Measurements from ENCODE around the gene NR6A1.
"Not testable (repeated sequence)": the region's sequence is repeated elsewhere in the genome, so short reads cannot be mapped to it uniquely, and the experiment has no call there.

NR6A1 gene

DNA sequence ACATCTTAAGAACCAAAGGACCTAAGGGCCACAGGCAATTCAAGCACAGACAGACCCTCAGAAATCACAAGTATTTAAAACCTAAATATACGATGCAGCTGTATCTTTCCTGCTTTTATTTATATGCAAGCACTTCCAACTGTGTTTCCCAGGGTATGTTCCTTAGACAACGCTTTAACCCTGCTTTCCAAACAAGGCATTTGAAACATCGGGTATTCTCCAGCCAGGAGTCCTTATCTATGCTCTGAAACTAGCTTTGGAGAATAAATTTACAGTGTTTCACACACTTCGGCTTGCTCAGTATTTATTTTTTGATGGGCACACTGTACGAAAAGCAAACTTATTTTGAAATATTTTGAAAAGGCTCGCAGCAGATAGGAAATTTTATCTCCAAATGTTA lies 13.5 kb downstream of the NR6A1 start:
- DNase-seq = no peak

DNA sequence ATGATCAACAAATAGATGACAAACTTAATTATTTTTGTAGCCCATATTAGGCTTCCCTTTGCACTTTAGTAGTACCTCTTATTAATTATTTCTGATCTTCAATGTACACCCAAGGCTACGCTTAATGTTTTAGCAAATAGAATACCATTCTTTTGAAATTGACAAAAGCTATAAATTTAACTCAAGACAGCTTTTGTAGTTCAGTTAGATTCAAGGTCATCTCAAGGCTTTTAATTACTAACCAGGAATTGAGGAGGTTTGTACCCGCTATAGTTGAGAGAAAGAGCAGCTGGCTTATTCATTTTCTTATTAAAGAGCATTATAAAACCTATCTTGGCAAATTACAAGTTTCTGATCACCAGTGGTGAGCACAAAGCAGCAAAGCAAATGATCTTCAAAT lies 15.1 kb downstream of the NR6A1 start:
- no peak for DNase-seq

DNA sequence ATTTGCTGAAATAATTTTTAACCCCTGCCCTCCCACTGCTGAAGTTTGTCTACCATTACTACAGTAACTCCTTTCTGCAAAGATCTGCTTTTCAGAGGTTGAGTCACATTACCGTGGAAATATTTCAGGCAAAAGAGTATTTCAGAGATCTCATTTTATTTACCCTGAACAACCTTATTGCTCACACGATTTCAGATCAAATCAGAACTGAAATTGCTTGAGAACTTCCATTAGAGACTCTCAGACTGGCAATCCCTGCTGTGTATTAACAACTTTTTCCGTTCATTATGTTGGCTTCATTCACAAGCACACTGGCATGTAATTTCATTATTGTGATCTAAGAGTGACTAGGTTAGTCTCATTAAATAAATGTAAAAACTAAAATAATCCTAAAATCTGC lies 16.1 kb downstream of the NR6A1 start:
- DNase-seq = no peak

DNA sequence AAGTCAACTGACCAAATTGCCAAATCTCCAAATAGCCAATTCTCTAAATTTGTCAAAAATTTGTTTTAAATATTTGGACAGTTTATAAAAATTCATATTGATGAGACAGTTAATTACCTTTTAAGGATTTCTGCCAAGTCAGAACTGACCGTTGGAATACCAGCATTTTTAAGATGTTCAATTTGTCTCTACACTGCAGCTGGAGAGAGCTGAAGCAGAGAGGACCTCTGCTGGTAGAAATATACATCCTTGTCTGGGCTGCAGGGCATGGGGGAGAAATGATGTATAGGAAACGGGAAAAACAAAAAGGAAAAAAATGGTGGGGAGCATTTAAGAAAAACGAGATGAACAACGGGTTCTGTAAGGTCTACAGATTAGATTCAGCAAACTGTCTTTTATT lies 16.8 kb downstream of the NR6A1 start:
- no peak for DNase-seq

DNA sequence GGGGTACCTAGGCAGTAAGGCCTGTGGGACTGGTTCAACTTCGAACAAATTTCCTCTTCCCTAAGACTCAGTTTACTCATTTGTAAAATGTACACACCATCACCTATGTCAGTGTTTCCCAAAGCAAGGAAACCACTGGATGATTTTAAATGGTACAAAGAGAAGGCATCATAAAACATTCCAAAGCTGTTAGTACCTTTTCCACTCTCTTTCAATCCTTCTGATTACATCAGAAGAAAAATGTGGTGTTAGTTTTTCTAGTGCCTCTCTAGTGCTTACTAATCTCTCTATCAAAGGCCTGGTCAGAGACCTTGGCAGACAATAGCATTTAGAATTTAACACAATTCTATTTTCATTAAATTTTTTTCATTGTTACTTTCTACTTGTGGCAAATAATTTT lies 18.1 kb downstream of the NR6A1 start:
- DNase-seq = no peak

DNA sequence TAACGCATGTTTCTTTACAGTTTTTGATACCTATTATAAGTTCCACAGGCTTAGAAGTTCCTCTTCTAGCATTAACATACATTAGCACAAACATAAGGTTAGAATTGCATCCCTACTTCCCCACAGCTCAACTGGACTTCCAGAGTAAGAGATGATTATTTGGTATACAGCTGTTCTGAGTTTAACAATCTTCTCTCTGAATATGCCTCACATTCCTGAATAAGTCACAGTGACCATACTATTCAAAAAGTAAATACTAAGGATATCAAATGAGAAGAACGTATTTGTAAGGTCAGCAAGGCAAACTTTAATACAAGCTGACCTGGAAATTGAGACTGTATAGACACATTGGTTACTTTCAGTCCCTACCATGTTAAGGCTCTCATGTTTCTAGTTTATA lies 21.3 kb downstream of the NR6A1 start:
- DNase-seq = no peak

DNA sequence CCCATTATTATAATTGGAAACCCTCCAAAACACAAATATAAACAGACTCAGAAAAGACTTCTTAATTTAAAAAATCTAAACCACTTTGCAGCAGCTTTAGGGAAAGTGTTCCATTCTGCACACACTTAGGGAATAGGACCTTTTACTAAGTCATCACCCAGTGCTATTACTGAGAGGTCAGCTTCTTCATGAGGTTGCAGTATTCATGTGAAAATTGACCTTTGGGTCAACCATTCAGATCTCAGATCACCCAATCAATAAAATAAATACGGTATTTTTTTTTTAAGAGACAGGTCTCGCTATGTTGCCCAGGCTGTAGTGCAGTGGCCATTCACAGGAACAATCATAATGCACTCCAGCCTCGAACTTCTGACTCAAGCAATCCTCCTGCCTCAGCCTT lies 21.8 kb downstream of the NR6A1 start:
- DNase-seq = no peak

DNA sequence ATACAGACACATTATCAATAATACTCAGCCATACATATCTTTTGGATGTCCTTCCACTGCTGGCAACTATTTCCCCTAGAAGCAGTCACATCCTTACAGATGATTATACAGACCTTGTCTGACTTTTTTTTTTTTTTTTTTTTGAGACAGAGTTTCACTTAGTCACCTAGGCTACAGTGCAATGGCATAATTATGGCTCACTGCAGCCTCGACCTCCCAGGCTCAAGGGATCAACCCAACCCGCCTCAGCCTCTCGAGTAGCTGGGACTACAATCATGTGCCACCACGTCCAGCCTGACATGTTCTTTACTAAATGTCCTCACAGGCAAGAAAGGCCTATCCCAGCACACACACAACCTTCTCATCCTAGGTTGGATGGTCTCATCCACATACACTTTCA lies 24.0 kb downstream of the NR6A1 start:
- no peak for DNase-seq

DNA sequence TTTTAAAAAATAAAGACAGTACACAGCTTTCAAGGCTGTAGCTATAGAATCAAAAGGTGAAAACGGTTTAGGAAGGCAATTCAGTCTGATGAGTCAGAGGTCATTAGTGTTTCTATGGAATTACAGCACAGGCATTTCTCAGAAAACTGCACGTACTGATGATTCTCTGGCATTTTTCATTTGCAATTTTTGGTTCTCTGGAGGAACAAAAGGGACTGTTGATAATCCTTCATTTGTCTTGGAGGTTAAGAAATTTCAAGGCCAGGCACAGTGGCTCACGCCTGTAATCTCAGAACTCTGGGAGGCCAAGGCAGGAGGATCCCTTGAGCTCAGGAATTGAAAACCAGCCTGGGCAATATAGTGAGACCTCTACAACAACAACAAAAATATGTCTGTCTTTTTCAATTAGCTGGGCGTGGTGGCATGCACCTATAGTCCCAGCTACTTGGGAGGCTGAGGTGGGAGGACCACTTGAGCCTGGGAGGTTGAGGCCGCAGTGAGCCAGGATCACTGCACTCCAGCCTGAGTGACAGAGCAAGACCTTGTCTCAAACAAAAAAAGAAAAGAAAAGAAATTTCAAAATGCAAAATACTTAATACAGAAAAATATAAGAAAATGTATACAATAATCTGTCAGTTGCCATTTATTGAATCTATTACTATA lies 27.3 kb downstream of the NR6A1 start:
- no peak for DNase-seq

DNA sequence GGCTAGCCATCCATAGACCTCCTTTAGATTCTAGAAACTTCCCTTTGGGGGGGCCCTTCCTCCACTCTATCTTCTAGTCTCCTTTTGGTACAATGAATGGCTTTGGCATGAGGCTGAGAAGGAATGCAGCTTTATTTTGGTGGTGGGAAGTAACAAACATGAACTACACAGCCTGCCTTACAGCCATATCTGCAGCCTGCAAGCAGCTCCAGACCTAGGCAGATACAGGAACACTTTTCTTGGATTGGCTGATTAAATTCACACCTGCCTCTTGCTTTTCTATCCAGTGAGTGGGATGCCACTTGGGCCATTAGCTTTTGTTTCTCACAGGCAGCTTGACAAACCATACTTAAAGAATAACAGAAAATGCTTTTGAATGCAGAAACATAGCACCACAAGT lies 28.2 kb downstream of the NR6A1 start:
- no peak for DNase-seq

DNA sequence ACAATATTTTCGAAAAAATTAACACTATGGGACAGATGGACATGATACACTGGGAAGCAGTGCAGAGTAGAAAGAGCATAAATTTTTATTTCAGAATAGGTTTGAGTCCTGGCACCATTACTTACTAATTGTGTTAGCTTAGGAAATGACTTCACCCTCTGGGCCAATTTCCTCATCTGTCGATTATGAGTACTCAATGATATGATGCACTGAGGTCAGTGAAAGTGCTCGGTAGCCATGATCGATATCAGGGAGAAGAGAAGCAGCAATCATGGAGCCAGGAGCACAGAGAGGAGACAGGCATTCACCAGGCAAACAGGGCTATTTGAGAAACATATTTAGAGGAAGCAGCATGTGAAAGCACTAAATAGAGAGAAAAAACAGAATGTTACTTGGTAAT lies 29.4 kb downstream of the NR6A1 start:
- no peak for DNase-seq

DNA sequence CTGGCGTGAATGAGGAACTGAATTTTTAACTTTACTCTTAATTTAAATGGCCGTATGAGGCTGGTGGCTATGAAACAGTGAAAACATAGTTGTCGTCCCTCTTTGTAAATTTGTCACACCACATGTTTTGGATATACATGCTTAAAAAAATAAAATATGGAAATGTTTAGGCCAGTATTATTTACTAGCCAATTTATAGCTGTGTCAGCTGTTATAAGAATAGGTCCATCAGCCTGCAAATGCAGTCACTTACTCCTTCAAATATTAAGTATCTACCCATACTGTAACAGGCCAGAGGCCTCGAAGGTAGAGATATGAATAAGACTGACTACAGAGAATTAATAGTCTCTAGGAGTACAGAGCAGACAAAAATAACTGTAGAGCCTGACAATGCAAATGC lies 30.0 kb downstream of the NR6A1 start:
- no peak for DNase-seq

DNA sequence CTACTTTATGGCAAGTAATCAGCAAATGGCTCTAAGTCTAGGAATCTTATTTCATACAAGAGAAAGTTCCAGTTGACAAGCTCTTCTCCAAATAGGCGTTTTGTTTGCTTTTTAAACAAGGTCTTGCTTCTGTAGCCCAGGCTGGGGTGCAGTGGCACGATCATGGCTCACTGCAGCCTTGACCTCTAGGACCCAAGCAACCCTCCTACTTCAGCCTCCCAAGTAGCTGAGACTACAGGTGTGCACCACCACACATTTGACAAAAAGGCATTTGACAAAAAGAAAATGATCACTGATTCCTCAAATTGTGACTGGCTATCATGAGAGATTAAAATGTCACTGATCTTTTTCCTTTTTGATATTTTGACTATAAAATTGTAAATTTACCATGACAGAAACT lies 31.8 kb downstream of the NR6A1 start:
- DNase-seq = no peak

DNA sequence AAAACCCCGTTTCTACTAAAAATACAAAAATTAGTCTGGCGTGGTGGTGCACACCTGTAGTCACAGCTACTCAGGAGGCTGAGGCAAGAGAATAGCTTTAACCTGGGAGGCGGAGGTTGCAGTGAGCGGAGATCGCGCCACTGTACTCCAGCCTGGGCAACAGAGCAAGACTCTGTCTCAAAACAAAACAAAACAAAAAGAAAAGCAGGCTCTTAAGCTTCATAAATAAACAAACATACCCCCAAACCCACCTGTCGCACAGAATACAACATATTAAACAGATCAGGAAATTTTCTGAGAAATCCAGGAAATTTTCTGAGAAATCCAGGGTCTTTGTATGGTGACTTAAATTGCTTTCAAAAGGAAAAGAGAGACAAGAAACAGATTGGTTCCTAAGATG lies 33.0 kb downstream of the NR6A1 start:
- DNase-seq = not testable (repeated sequence)

DNA sequence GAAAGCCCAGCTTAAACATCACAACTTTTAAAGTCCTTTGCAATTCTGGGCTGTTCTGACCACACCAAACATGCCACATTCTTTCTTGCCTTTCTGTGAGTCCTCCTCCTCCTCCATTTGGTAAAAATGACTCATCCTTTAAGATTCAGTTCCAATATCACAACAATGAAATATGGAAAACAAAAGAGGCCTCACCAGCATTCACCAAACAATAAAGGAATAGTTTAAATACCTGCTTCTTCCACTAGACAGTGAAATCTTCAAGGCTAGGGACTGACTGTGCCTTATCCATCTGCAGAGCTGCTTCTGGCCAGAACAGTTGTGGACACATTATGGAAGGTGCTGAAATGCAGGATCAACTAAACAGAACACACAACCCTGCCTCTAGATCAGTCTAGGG lies 36.0 kb downstream of the NR6A1 start:
- peak; percentile 46 for DNase-seq

DNA sequence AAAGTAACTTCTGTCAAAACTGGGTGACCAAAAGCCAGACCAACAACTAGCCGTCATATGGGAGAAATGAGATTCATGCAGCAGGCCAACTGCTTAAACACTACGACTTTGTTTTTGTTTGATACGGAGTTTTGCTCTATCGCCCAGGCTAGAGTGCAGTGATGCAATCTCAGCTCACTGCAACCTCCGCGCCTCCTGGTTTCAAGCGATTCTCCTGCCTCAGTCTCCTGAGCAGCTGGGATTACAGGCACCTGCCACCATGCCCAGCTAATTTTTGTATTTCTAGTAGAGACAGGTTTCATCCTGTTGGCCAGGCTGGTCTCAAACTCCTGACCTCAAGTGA lies 36.4 kb downstream of the NR6A1 start:
- DNase-seq = not testable (repeated sequence)

DNA sequence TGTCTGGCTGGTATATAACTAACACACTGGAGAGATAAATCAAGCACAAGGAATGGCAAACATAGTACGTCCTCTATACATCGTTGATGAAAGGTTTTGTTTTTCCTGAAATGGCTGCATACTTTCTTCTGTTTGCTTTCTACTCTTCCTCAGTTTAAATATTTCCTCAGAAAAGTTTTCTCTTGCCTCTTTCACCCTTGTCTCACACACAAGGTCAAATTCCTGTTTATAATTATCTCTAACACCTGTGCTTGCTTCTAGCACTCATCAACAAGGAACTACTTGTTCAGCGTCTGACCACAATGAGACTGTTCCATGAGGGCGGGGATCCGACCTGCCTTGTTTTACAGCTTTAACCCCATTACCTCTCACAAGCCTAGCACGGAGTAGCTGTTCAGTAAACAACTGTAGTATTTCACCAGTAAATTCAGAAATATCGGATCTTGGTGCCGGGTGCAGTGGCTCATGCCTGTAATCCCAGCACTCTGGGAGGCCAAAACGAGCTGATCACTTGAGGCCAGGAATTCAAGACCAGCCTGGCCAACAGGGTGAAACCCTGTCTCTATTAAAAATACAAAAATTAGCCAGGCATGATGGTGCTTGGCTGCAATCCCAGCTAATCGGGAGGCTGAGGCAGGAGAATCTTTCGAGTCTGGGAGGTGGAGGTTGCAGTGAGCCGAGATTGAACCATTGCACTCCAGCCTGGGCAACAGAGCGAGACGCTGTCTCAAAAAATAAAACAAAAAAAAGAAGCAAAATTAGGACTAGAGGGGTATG lies 37.0 kb downstream of the NR6A1 start:
- DNase-seq = no peak

DNA sequence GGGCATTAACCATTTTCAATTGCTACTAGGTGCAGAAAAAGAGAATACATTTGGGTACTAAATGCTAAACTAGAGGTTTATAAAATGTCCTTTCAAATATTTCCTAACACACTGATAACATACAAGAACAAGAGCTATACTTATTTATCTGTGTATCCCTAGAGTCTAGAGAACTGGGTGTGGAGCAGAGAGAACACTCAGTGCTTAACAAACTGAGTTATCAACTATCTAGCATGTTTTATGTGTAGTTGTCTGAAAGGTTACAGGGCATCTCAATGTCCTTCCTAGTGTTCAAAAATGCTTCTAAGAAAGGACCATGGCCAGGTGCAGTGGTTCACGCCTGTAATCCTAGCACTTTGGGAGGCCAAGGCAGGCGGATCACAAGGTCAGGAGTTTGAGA lies 40.3 kb downstream of the NR6A1 start:
- DNase-seq = no peak

DNA sequence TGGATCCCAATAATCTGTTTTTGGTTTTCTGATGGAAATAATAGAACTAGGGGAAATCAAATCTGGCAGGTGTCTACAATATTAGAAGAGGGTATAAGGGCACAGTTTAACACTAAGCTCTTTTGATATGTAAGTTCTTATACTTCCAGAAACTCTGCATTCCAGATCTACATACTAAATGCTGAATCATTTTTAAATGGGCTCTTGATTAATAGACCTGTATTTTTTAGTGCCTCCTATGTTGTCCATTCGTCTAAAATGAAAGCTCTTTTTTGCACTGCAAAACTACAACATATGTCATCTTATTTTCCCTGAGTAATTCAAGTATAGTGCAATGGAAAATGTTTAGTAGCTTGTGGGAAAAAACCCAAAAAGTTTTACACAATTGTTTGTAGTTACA lies 44.2 kb downstream of the NR6A1 start:
- DNase-seq = no peak

DNA sequence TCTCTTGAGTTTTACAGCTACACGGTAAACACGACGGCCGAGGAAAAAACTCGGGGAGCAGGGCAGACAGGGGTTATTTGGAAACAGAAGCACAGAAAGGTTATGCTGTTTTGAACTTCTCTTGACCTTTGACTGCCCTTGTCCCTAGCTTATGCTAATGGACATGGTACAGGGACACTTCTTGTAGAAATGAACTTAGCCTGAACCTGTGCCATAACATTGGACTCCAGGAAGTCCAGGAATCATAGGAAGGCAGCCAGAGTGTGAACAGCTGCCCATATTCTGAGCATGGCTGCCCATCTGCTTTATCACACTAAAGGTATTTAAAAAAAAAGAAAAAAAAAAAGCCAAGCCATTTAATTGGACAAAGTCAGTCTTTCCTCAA lies 46.1 kb downstream of the NR6A1 start:
- no peak for DNase-seq

DNA sequence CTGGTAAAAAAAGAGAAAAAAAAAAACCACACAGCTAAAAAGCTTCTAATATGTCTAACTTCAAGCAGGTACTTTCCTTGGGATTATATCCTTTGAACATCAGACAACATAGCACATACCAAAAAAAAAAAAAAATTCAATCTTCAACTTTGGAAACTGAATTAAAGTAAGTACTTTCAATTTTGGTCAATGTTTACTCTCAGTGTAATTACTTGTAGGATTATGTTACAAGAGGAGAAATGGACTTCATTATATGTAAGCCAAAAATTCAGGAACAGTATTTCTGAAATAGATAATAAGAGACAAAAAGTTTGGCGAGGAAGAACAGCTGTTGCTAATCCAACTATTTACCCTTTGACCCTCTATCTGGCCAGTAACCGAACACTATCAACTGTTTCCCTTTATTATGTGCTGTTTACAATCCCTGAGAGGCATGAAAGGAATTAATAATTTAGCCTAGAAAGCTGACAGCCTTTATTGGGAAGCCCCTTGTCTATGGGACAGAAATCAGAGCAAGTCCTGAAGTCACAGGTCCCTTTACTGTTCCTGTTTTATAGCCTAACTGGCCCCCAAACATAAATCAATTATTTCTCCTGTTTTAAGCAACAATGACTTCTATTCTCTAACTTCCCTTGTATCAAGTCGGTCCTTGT lies 46.6 kb downstream of the NR6A1 start:
- no peak for DNase-seq

DNA sequence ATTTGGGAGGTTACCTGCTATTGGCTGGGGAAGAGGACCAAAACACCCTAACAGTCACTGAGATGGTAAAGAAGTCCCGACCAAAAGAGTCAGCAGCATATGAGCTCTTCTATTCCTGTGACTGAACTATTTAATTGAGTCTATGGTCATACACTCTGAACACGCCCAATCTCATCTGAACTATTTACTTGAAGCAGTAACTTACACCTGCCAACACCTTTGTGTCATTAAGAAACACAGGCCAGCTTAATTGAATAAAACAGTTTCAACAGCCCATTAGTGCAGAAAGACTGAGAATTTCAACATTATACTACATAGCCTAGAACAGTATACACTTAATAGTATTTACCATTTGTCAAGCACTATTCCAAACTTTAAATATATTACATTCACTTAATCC lies 47.8 kb downstream of the NR6A1 start:
- DNase-seq = no peak

DNA sequence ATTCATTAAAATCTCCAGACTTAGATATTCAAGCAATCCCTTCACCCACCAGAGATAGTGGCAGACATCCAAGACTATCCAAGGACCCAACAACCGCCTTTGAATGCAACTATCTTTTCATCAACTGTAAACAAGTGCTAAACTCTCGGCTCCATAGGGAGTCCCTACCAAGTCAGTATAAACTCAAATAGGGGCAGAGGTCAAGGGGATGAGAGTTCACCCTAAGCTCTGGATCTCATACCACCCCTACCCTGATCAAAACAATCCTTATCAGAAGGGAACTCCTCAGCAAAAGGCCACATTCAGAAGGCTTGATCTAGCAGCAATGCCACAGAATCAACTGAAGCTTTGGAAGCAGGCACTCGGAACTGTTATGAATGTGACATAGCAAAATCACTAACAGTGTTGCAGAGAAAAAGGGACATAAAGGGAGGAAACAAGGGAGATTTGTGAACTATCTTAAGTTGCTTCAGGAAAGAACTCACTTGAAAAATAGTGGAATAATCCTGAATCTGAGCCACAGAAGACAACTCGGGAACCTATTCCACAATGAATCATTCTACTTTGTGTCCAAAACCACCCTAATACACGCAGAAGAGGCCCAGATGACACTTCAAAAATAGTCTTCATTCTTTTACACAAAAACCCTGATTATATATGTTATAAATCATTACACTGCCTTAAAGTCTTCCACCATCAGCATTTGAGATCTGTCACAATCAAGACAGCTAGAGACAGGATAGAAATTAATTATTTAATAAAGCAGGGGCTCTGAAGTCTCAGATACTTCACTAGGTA lies 49.8 kb downstream of the NR6A1 start:
- no peak for DNase-seq

Measured in activated CD4-positive, alpha-beta T cell treated with anti-CD3 and anti-CD28 coated beads, Interleukin-2, amount 50 U/mL, for 16 hours (primary cell).